CD14-positive monocyte (primary cell): ENCODE results near the gene CDCA7. TPM values are rescaled to one million over a fixed set of nuclear protein-coding genes. Genes with fewer than 3 reads are reported as not detected.

Experiments used
- DNase-seq, 3 donors: peaks; one replicate each; pipeline ENCODE4 v3.0.0-alpha.2; 2011 to 2022
- H2AFZ ChIP-seq: 2 replicates; pipeline ENCODE4 v1.6.0; 2012; ENCODE audit warnings: mild to moderate bottlenecking, low read depth, low read length, inconsistent platforms; ENCODE audit not compliant: insufficient read depth, poor library complexity, severe bottlenecking
- H3K27ac ChIP-seq, 2 donors: 1 replicate in 1 of 2; 2 replicates in 1 of 2; pipeline ENCODE4 v1.5.1; 2012 to 2013; ENCODE audit warnings: low read length in 2 of 2, control low read depth in 1 of 2, inconsistent platforms in 1 of 2, low read depth in 1 of 2, mild to moderate bottlenecking in 1 of 2
- H3K27me3 ChIP-seq, 2 donors: one replicate each; pipeline versions ENCODE4 v1.6.0 to v1.6.1; 2011 to 2013; ENCODE audit warnings: low read length in 2 of 2; ENCODE audit not compliant: control insufficient read depth in 2 of 2, insufficient read depth in 2 of 2
- H3K36me3 ChIP-seq, 2 donors: replicated peaks in 1 of 2; 1 replicate in 1 of 2; 2 replicates in 1 of 2; pipeline versions ENCODE4 v1.5.1 to v1.6.1; 2012 to 2013; ENCODE audit warnings: low read length in 2 of 2, control low read depth in 1 of 2, inconsistent platforms in 1 of 2, mild to moderate bottlenecking in 1 of 2; ENCODE audit not compliant: insufficient read depth in 2 of 2, control insufficient read depth in 1 of 2
- H3K4me1 ChIP-seq, 2 donors: 1 replicate in 1 of 2; 2 replicates in 1 of 2; pipeline versions ENCODE4 v1.5.1 to v1.6.1; 2012 to 2013; ENCODE audit warnings: low read length in 2 of 2, control low read depth in 1 of 2, inconsistent platforms in 1 of 2, mild to moderate bottlenecking in 1 of 2, moderate library complexity in 1 of 2; ENCODE audit not compliant: insufficient read depth in 2 of 2, control insufficient read depth in 1 of 2
- H3K4me2 ChIP-seq: replicated peaks from 2 replicates; pipeline ENCODE3; 2012; ENCODE audit warnings: low read length, moderate library complexity, mild to moderate bottlenecking; ENCODE audit not compliant: poor library complexity, severe bottlenecking; ENCODE audit errors: extremely low read depth
- H3K4me3 ChIP-seq, 3 experiments: fragments of 200-600 bp in 1 of 3; sonication (generic) in 1 of 3; replicated peaks in 1 of 3; 1 replicate in 2 of 3; 2 replicates in 1 of 3; pipeline ENCODE4 v1.5.1; 2011 to 2013; ENCODE audit warnings: low read length in 3 of 3, mild to moderate bottlenecking in 3 of 3, control low read depth in 2 of 3, low read depth in 2 of 3, inconsistent platforms in 1 of 3, moderate library complexity in 1 of 3
- H3K79me2 ChIP-seq: 2 replicates; pipeline ENCODE4 v1.6.0; 2012; ENCODE audit warnings: mild to moderate bottlenecking, control low read depth, inconsistent platforms, low read length, moderate library complexity; ENCODE audit not compliant: insufficient read depth
- H3K9ac ChIP-seq: 2 replicates; pipeline ENCODE4 v1.6.0; 2017; ENCODE audit warnings: low read length, mild to moderate bottlenecking; ENCODE audit not compliant: insufficient read depth, poor library complexity, severe bottlenecking
- H3K9me3 ChIP-seq, 2 donors: replicated peaks in 1 of 2; 1 replicate in 1 of 2; 2 replicates in 1 of 2; pipeline versions ENCODE4 v1.5.1 to v1.6.1; 2012 to 2013; ENCODE audit warnings: low read length in 2 of 2, control low read depth in 1 of 2; ENCODE audit not compliant: control insufficient read depth in 1 of 2, insufficient read depth in 1 of 2
- H4K20me1 ChIP-seq: 2 replicates; pipeline ENCODE4 v1.6.0; 2012; ENCODE audit warnings: mild to moderate bottlenecking, low read length, control low read depth, moderate library complexity; ENCODE audit not compliant: insufficient read depth
- H3K27ac Mint-ChIP-seq, 7 donors: one replicate each; pipeline ENCODE4 v1.8.0; 2020; ENCODE audit warnings: mild to moderate bottlenecking in 7 of 7, mixed read lengths in 7 of 7, moderate library complexity in 6 of 7, inconsistent platforms in 2 of 7
- H3K27me3 Mint-ChIP-seq, 3 donors: one replicate each; pipeline ENCODE4 v1.8.0; 2021 to 2022; ENCODE audit warnings: low read depth in 3 of 3, mild to moderate bottlenecking in 3 of 3, mixed read lengths in 3 of 3, moderate library complexity in 3 of 3, inconsistent platforms in 1 of 3
- H3K36me3 Mint-ChIP-seq, 2 donors: one replicate each; pipeline ENCODE4 v1.8.0; 2020; ENCODE audit warnings: mixed read lengths in 2 of 2, inconsistent platforms in 1 of 2, mild to moderate bottlenecking in 1 of 2
- H3K4me1 Mint-ChIP-seq: one replicate; pipeline ENCODE4 v1.8.0; 2020; ENCODE audit warnings: mild to moderate bottlenecking, mixed read lengths
- H3K4me3 Mint-ChIP-seq, 2 donors: one replicate each; pipeline ENCODE4 v1.8.0; 2020; ENCODE audit warnings: mild to moderate bottlenecking in 2 of 2, mixed read lengths in 2 of 2, moderate library complexity in 1 of 2
- H3K9me3 Mint-ChIP-seq, 7 donors: one replicate each; pipeline ENCODE4 v1.8.0; 2020 to 2022; ENCODE audit warnings: mixed read lengths in 7 of 7, mild to moderate bottlenecking in 6 of 7, moderate library complexity in 6 of 7, inconsistent platforms in 2 of 7
- WGBS: methylation state at CpG from one replicate; pipeline ENCODE4 v1.1.5; 2013; ENCODE audit warnings: missing lambda C conversion rate; ENCODE audit not compliant: insufficient coverage; 5-methylcytosine and 5-hydroxymethylcytosine counted together
- intact Hi-C, 2 donors: fragments of 100-400 bp; cut with micrococcal nuclease; formaldehyde crosslinking; loops; one replicate each; pipeline versions ENCODE4 v1.15.0 to v1.15.1; 2023
- polyA plus RNA-seq, 3 donors: library from polyadenylated mRNA; depleted of rRNA in 1 of 3; unstranded in 2 of 3; stranded (reverse) in 1 of 3; fragments of 300-500 nt in 2 of 3; fragments of >200 nt in 1 of 3; fragmentation: Illumina TruSeq in 2 of 3; gene quantifications; 1 replicate in 2 of 3; 2 replicates in 1 of 3; pipeline ENCODE4 v1.2.3, GENCODE V29; 2012 to 2021
- TF ChIP-seq, protein P1 (sequence below): fragments of 200-600 bp; IDR thresholded peaks from one replicate; pipeline ENCODE4 v1.8.0; 2022; ENCODE audit warnings: antibody characterized with exemption, mild to moderate bottlenecking

Gene CDCA7
- polyA plus RNA-seq, 3 donors, result 0.54 to 1.7 (median 0.66) TPM

DNA sequence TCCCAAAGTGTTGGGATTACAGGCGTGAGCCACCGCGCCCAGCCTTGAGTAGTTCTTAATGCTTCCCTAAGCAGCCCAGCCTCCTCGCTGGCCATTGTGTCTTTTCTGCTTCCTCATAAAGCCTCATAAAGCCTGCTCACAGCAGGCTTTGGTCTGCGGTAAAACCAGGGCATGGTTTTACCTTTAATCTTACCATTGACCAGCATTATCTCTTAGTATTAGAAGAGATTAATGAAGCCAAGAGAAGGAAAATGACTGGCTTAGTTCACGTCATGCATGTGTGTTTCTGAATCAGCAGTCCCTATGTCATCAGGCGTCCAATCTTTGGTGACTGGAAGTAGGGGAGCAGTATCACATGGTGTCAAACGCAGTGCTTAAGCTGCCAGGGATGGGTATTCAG lies 14.9 kb upstream of the CDCA7 start:
- Mint-ChIP-seq H3K36me3 (no peaks in the 10 kb centered on the region), H3K4me1 (no peaks in the 10 kb centered on the region), H3K27ac (no peak overlapping the region), H3K27me3 (peaks cover 0 to 5% (median 0%) of the 10 kb centered on the region in 3 donors), H3K4me3 (no peak overlapping the region), H3K9me3 (peaks cover 0 to 21% (median 16%) of the 10 kb centered on the region in 7 donors)
- no peaks in the 10 kb centered on the region for H4K20me1 ChIP-seq
- H2AFZ ChIP-seq, result no peak overlapping the region
- H3K9ac ChIP-seq, result no peak overlapping the region
- H3K4me2 ChIP-seq, result no peak overlapping the region
- H3K4me1 ChIP-seq, result no peaks in the 10 kb centered on the region
- no peak for DNase-seq
- H3K27me3 ChIP-seq, result no peaks in the 10 kb centered on the region
- intact Hi-C loops, result no loop called here
- 95% methylated on average over 6 of the region's 8 CpGs for WGBS
- no peak overlapping the region for H3K4me3 ChIP-seq
- no peaks in the 10 kb centered on the region for H3K36me3 ChIP-seq
- no peak overlapping the region for H3K27ac ChIP-seq
- TF ChIP-seq, protein P1, sequence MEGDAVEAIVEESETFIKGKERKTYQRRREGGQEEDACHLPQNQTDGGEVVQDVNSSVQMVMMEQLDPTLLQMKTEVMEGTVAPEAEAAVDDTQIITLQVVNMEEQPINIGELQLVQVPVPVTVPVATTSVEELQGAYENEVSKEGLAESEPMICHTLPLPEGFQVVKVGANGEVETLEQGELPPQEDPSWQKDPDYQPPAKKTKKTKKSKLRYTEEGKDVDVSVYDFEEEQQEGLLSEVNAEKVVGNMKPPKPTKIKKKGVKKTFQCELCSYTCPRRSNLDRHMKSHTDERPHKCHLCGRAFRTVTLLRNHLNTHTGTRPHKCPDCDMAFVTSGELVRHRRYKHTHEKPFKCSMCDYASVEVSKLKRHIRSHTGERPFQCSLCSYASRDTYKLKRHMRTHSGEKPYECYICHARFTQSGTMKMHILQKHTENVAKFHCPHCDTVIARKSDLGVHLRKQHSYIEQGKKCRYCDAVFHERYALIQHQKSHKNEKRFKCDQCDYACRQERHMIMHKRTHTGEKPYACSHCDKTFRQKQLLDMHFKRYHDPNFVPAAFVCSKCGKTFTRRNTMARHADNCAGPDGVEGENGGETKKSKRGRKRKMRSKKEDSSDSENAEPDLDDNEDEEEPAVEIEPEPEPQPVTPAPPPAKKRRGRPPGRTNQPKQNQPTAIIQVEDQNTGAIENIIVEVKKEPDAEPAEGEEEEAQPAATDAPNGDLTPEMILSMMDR, result no peak
- H3K79me2 ChIP-seq, result no peaks in the 10 kb centered on the region
- H3K9me3 ChIP-seq, result peaks cover 0 to 10% of the 10 kb centered on the region in 2 donors

DNA sequence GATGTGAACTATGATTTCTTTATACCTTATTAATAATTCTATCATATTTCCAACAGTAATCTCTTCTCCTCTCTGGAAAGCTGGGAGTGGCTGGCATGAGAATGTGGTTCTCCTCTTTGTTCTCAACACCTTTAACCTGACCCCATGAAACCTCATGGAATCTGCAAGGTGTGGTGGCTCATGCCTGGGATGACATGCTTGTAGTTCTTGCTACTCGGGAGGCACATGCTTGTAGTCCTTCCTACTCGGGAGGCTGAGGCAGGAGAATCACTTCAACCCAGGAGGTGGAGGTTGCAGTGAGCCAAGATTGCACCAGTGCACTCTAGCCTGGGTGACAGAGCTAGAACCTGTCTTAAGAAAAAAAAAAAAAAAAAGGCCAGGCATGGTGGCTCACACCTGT lies 10.8 kb upstream of the CDCA7 start:
- Histone ChIP-seq H3K4me2 (no peak overlapping the region), H3K4me1 (no peaks in the 10 kb centered on the region), H3K27ac (no peak overlapping the region), H3K79me2 (no peaks in the 10 kb centered on the region), H3K9ac (no peak overlapping the region), H3K4me3 (no peak overlapping the region), H2AFZ (no peak overlapping the region), H3K27me3 (no peaks in the 10 kb centered on the region), H3K36me3 (no peaks in the 10 kb centered on the region), H4K20me1 (no peaks in the 10 kb centered on the region), H3K9me3 (peaks cover 18 to 23% of the 10 kb centered on the region in 2 donors)
- H3K27me3 Mint-ChIP-seq, result peaks cover 0 to 5% (median 0%) of the 10 kb centered on the region in 3 donors
- 95% methylated on average over 2 of the region's 2 CpGs for WGBS
- no peak overlapping the region for H3K27ac Mint-ChIP-seq
- intact Hi-C loops, result no loop called here
- H3K4me1 Mint-ChIP-seq, result no peaks in the 10 kb centered on the region
- H3K9me3 Mint-ChIP-seq, result peaks cover 5 to 37% (median 36%) of the 10 kb centered on the region in 7 donors
- H3K4me3 Mint-ChIP-seq, result no peak overlapping the region
- no peaks in the 10 kb centered on the region for H3K36me3 Mint-ChIP-seq
- no peak for DNase-seq
- TF ChIP-seq, protein P1, result no peak
